Activated CD8-positive, alpha-beta memory T cell treated with anti-CD3 and anti-CD28 coated beads, Interleukin-2, amount 50 U/mL, for 24 hours (primary cell): Measurements from ENCODE around the gene KLHL17.

Source experiments
- DNase-seq: peaks from one replicate; pipeline ENCODE4 v3.0.0-alpha.2; 2020; ENCODE audit errors: extremely low read depth

Gene KLHL17

GRCh38 chr1:960363-961131, at the start of gene KLHL17:
Gene KLHL17, plus strand, starts transcription at chr1:960584. Its CDS starts 110 bp downstream, at chr1:960694.
- DNase-seq: peak; percentile 46

- DNase-seq: no peak
These were observed 49.3 kb upstream of the KLHL17 start for GRCh38 chr1:910881-911721.

DNA sequence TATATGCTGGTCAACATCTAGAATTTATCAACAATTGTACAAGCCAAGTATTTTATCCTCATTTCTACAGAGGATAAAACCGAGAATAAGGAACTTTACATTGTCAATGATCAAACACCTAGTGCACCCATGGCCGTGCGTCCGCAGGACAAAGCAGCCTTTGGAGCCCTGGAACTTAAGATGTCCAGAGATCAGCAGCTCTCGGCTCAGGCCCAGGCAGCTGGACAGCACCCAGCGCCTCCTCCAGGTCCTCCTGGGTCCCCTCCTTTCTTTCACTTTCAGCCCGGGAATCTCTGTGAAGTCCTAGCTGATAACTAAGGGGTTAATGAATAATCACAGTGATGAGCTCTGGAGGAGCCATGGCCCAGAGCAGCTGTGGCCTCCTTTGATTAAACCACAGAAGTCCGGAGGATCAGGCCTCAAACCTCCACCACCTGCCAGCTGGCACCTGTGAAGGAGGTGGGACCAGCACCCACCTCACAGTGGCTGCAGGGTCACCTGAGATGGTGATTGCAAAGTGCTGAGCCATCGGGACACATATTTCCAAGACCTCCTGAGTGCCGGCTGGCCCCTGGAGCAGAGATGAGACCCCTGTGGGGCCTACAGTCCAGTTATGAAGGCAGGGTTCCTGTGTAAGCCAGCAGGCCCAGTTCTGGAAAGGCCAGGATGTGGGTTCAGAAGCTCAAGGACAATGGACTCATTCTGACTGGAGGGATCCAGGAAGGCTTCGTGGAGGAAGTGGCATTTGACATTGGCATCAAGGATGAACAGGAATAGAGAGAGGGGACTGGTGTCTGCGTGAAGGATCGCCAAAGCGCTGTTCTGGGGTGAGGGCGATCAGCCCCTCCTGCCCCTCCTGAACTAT, 48.3 kb upstream of the KLHL17 start:
- DNase-seq: no peak

DNA sequence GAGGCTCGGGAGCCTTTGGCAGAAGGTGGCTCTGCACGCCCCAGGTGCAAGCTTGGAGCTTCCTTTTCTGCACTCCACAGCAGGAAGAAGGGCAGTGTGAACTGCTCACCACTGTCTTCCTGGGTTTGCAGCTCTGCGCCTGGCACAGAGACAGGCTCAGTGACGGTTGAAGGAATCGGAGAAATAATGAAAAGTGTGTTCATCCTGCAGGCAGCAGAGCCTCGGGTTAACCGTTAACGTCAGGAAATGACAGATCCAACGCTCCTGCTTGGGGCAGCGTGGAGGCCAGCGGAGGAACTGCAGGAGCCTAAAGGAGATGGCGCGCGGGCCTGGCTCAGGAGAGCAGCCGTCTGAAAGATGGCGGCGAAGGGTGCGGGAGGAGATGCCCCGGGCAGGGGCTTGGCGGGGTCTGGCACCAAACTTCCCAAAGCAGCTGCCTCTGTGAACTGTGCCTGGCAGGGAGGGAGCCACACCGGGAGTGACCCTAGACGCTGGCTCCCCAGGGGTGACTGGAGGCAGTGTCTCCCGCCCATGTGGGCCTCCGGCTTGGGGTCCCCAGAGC, 47.6 kb upstream of the KLHL17 start:
- DNase-seq: no peak

GRCh38 chr1:913491-914130, 46.8 kb upstream of the KLHL17 start:
- no peak for DNase-seq

DNA sequence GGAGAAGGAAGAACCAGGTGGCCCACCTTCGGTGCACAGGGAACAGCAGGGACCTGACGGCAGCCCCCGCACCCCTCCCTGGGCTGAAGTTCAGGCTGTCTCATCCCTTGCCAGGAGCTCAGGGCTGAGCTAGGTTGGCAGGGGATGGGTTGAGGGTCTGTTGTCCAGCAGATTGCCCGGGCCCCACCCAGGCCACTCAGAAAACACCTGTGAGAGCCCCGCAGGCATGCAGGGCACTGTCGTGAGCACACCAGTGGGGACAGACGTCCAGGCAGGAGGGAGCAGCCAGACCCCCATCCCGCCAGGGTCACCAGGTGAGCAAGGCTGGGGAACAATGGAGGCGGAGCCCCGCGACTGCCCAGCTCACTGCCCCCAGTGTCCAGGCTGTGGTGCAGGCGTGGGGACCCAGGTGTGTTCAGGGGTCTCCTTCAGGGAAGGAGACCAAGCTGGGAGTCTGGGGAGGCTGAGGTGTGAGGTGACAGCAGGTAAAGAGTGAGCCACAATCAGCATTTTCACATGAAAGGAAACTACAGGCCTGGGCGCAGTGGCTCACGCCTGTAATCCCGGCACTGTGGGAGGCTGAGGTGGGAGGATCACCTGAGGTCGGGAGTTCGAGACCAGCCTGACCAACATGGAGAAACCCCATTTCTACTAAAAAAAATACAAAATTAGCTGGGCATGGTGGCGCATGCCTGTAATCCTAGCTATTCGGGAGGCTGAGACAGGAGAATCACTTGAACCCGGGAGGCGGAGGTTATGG, 46.1 kb upstream of the KLHL17 start:
- DNase-seq: no peak

DNA sequence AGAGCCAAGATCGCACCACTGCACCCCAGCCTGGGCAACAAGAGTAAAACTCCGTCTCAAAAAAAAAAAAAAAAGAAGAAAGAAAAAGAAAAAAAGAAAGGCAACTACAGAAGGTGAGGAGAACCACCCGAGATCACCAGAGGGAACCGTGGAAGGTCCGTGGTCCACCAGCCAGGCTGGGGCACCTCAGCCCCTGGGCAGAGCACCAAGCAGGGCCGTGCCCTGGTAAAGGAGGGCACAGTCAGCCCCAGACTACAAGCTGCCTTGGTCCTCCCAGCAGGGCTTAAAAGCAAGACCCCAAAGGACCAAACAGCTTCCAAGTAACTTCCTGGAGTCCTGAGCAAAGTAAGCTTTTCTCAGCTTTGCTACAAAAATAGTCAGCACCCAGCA, 45.5 kb upstream of the KLHL17 start:
- DNase-seq: no peak

GRCh38 chr1:915295-916172, 44.9 kb upstream of the KLHL17 start:
- no peak for DNase-seq

GRCh38 chr1:916173-917075, 44.0 kb upstream of the KLHL17 start:
- DNase-seq: no peak

GRCh38 chr1:917076-917459, 43.3 kb upstream of the KLHL17 start:
- DNase-seq: no peak

GRCh38 chr1:917466-918091, 42.8 kb upstream of the KLHL17 start:
- no peak for DNase-seq

DNA sequence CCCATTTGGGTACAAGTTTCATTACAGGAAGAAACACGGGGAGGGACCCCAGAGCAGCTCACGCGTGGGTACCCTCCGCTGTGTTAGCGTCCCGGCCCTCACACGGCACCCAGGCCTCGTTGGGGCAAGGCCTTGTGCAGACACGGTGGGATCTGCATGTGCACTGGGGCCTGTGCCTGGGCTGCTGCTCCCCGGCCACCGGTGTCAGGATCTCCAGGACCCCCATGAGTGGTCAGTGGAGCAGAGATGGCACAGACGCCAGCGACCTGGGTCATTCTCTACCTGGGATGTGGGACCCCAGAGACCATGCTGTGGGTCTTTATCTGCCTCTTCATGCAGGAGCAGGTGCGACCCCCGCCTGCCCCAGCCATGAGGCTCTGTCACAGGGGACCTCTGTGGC, 42.0 kb upstream of the KLHL17 start:
- no peak for DNase-seq

- DNase-seq: no peak
These were observed 41.5 kb upstream of the KLHL17 start for GRCh38 chr1:918843-919242.

- no peak for DNase-seq
These were observed 41.0 kb upstream of the KLHL17 start for GRCh38 chr1:919271-919872.

- no peak for DNase-seq
These were observed 40.4 kb upstream of the KLHL17 start for GRCh38 chr1:920010-920409.

GRCh38 chr1:920521-920920, 39.9 kb upstream of the KLHL17 start:
- no peak for DNase-seq

GRCh38 chr1:921011-921837, 39.2 kb upstream of the KLHL17 start:
- DNase-seq: no peak
